ENCODE measurements around the gene EIF2AK2. TPM values are rescaled to one million over a fixed set of nuclear protein-coding genes. Genes with fewer than 3 reads are reported as not detected.

Gene EIF2AK2
- total and polyA plus RNA-seq, 12 donors: 5.6 to 48.5 (median 33.6) TPM

- WGBS, 4 donors: 94 to 98% (median 96%) methylated on average over 7 of the region's 7 CpGs
- H3K27me3 ChIP-seq: no peaks in the 10 kb centered on the region
Measured at GRCh38 chr2:37148325-37148724, 8.5 kb downstream of the EIF2AK2 start.

DNA sequence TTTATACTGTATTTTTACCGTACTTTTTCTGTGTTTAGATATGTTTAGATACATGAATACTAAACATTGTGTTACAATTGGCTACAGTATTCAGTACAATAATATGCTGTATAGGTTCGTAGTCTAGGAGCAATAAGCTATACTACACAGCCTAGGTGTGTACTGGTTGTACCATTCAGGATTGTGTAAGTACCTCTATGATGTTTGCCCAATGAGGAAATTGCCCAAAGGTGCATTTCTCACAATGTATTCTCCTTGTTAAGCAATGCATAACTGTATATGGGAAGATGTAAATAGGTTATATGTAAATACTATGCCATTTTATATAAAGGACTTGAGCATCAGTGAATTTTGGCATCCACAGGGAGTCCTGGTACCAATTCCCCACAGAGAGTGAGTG, 10.7 kb downstream of the EIF2AK2 start:
- intact Hi-C loops (cut with DNase I): no loop called here
- Histone ChIP-seq H3K9me3 (replicated peaks in 1 of 3) (no peaks in the 10 kb centered on the region), H3K4me3 (no peak overlapping the region), H3K4me1 (replicated peaks in 1 of 2) (no peaks in the 10 kb centered on the region), H3K36me3 (replicated peaks in 1 of 2) (peaks cover 0 to 53% of the 10 kb centered on the region in 2 donors), H3K27me3 (no peaks in the 10 kb centered on the region), H3K27ac (no peak overlapping the region)
- TF ChIP-seq POLR2A (IDR thresholded peaks at IDR 0.05): no peak
- WGBS, 4 donors: 91 to 97% (median 95%) methylated on average over 2 of the region's 2 CpGs
- DNase-seq: no peak

More at GRCh38 chr2:37148325-37148724, 8.5 kb downstream of the EIF2AK2 start:
- Histone ChIP-seq H3K4me3 (no peak overlapping the region), H3K9me3 (replicated peaks in 1 of 3) (no peaks in the 10 kb centered on the region), H3K36me3 (replicated peaks in 1 of 2) (peaks cover 0 to 46% of the 10 kb centered on the region in 2 donors), H3K27ac (no peak overlapping the region), H3K4me1 (replicated peaks in 1 of 2) (no peaks in the 10 kb centered on the region)
- intact Hi-C loops (cut with DNase I): no loop called here
- DNase-seq: no peak
- TF ChIP-seq POLR2A (IDR thresholded peaks at IDR 0.05): no peak
- no peak for TF ChIP-seq CTCF (IDR thresholded peaks at IDR 0.05)

DNA sequence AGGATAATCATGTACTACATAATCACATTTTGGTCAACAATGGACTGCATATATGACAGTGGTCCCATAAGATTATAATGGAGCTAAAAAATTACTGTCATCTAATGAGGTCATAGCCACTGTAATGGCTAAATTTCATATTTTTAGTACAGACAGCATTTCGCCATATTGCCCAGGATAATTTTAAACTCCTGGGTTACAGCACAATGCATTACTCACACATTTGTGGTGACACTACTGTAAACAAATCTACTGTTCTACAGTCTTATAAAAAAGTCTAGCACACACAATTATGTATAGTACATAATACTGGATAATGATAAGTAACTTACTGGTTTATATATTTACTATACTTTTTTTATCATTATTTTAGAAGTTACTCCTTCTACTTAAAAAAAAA, 12.8 kb downstream of the EIF2AK2 start:
- WGBS, 4 donors: 92 to 100% (median 95%) methylated on average over 1 of the region's 1 CpG

DNA sequence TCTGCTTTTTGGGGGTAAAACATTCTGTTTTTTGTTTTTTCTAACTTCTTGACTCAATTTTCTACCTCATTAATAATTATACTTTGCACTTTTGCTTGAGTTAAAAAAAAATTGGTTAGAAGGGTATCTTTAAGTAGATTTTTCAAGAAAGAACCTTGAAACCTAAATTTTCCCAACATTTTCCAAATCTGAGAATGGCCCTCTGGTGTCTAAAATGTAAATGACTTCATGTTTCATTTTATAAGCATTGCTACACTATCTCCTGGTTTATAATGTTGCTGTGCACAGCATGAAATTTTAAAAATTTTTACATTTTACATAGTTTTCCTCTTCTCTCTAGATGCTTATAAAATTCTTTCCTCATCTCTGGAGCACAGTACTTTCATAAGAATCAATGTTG, 14.2 kb downstream of the EIF2AK2 start:
- Histone ChIP-seq H3K4me1 (replicated peaks in 1 of 2) (no peaks in the 10 kb centered on the region), H3K36me3 (replicated peaks in 1 of 2) (peaks cover 0 to 74% of the 10 kb centered on the region in 2 donors), H3K9me3 (replicated peaks in 1 of 3) (no peaks in the 10 kb centered on the region), H3K27me3 (no peaks in the 10 kb centered on the region), H3K27ac (no peak overlapping the region), H3K4me3 (no peak overlapping the region)
- DNase-seq: no peak
- intact Hi-C loops (cut with DNase I): no loop called here
- TF ChIP-seq CTCF (IDR thresholded peaks at IDR 0.05) (no peak), POLR2A (IDR thresholded peaks at IDR 0.05) (no peak)

More for the DNA sequence above, 12.8 kb downstream of the EIF2AK2 start:
- H3K27ac ChIP-seq: no peak overlapping the region
- H3K9me3 ChIP-seq (replicated peaks in 1 of 3): no peaks in the 10 kb centered on the region
- TF ChIP-seq POLR2A (IDR thresholded peaks at IDR 0.05): no peak
- no peak for TF ChIP-seq CTCF (IDR thresholded peaks at IDR 0.05)
- intact Hi-C loops (cut with DNase I): no loop called here
- H3K4me3 ChIP-seq: no peak overlapping the region
- peaks cover 0 to 71% of the 10 kb centered on the region in 2 donors for H3K36me3 ChIP-seq (replicated peaks in 1 of 2)
- DNase-seq: no peak
- no peaks in the 10 kb centered on the region for H3K4me1 ChIP-seq (replicated peaks in 1 of 2)
- H3K27me3 ChIP-seq: no peaks in the 10 kb centered on the region

DNA sequence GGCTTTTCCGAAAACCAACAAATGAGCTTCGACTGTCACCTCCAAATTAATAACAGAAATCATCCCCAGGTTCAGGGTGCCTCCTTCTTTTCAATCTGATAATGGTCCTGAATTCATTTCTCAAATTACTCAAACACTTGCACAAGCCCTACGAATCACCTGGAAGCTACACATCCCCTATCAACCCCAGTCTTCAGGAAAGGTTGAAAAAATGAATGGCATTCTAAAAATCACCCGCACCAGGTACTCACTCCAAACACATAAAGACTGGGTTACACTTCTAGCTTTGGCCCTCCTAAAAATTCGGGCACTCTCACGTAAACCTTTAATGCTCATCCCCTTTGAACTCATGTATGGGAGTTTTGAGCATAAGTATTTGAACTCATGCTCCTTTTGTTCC, 23.9 kb downstream of the EIF2AK2 start:
- DNase-seq: no peak
- TF ChIP-seq CTCF (IDR thresholded peaks at IDR 0.05) (no peak), POLR2A (IDR thresholded peaks at IDR 0.05) (no peak)
- no peaks in the 10 kb centered on the region for H3K9me3 ChIP-seq (replicated peaks in 1 of 3)
- intact Hi-C loops (cut with DNase I): no loop called here
- no peak overlapping the region for H3K4me3 ChIP-seq
- H3K4me1 ChIP-seq (replicated peaks in 1 of 2): no peaks in the 10 kb centered on the region
- no peaks in the 10 kb centered on the region for H3K27me3 ChIP-seq
- H3K36me3 ChIP-seq (replicated peaks in 1 of 2): peaks cover 0 to 86% of the 10 kb centered on the region in 2 donors
- no peak overlapping the region for H3K27ac ChIP-seq
- 93 to 98% (median 95%) methylated on average over 6 of the region's 6 CpGs for WGBS, 4 donors

Measured in adrenal gland (tissue), 12 donors.